Measurements from ENCODE around the gene SHB.

DNA sequence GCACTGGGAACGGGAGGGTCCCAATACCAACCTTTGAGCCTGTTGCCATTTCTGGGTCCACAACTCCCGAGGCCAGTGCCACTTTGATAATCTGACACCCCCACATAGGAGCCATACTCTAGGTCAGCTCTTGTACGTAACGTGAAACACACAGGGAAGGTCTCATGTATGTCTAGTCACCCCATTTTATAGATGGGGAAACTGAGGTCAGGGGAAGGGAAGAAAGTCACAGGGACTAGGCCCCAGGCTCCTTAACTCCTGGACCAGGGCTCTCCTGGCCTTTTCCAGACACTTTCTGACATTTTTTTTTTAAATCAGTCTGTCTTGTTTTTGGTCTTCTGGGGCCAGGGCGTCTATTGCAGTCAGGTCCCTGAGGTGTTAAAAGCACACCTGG is 84.8 kb downstream of the SHB start:
- TF ChIP-seq CTCF (IDR thresholded peaks at IDR 0.05) (no peak), POLR2A (IDR thresholded peaks at IDR 0.05) (no peak), POLR2AphosphoS5 (IDR thresholded peaks at IDR 0.05) (no peak)
